ENCODE data around the gene AGAP1. TPM values are rescaled to one million over a fixed set of nuclear protein-coding genes. Genes with fewer than 3 reads are reported as not detected.

The AGAP1 gene
- total RNA-seq, 2 donors from 2014 or later: 32.8 to 34.7 TPM

- Histone ChIP-seq H3K27ac (ENCODE audit: low read depth, low read length) (no peak overlapping the region), H3K27me3 (ENCODE audit: control insufficient read depth, insufficient read depth, low read length, poor library complexity, severe bottlenecking) (no peaks in the 10 kb centered on the region), H3K9me3 (ENCODE audit: control insufficient read depth, low read length) (no peaks in the 10 kb centered on the region), H3K4me1 (ENCODE audit: control insufficient read depth, insufficient read depth, low read length) (no peaks in the 10 kb centered on the region), H3K4me3 (ENCODE audit: low read length) (no peak overlapping the region), H3K9ac (ENCODE audit: extremely low read depth, low read length, poor library complexity, severe bottlenecking) (no peak overlapping the region), H3K36me3 (ENCODE audit: control insufficient read depth, insufficient read depth, low read length) (no peaks in the 10 kb centered on the region)
- Mint-ChIP-seq H3K4me1 (no peaks in the 10 kb centered on the region), H3K36me3 (ENCODE audit: low read depth) (no peaks in the 10 kb centered on the region), H3K9me3 (peaks cover 12% of the 10 kb centered on the region), H3K27me3 (ENCODE audit: insufficient read depth) (no peaks in the 10 kb centered on the region), H3K4me3 (no peak overlapping the region), H3K27ac (no peak overlapping the region)
- no peak for DNase-seq
- WGBS, 2 experiments (ENCODE audit: insufficient coverage in 1 of 2, insufficient read length in 1 of 2): 87 to 88% methylated on average over 1 to 4 of the region's 4 CpGs
- TF ChIP-seq CTCF (conservative IDR thresholded peaks at IDR 0.05): no peak
These were observed 21.4 kb upstream of the AGAP1 start for GRCh38 chr2:235472443-235472842.

- no peaks in the 10 kb centered on the region for H3K36me3 Mint-ChIP-seq (ENCODE audit: low read depth)
- H3K4me3 Mint-ChIP-seq: no peak overlapping the region
- WGBS, 2 experiments (ENCODE audit: insufficient coverage in 1 of 2, insufficient read length in 1 of 2): 87 to 91% methylated on average over 5 to 6 of the region's 6 CpGs
- H3K9me3 Mint-ChIP-seq: peaks cover 12% of the 10 kb centered on the region
- no peak overlapping the region for H3K27ac Mint-ChIP-seq
- DNase-seq: no peak
- peaks cover 2% of the 10 kb centered on the region for H3K27me3 Mint-ChIP-seq (ENCODE audit: insufficient read depth)
- no peak overlapping the region for H3K9ac ChIP-seq (ENCODE audit: extremely low read depth, low read length, poor library complexity, severe bottlenecking)
- no peaks in the 10 kb centered on the region for H3K9me3 ChIP-seq (ENCODE audit: control insufficient read depth, low read length)
- H3K27ac ChIP-seq (ENCODE audit: low read depth, low read length): no peak overlapping the region
- H3K4me1 Mint-ChIP-seq: no peaks in the 10 kb centered on the region
- H3K4me1 ChIP-seq (ENCODE audit: control insufficient read depth, insufficient read depth, low read length): no peaks in the 10 kb centered on the region
- no peaks in the 10 kb centered on the region for H3K36me3 ChIP-seq (ENCODE audit: control insufficient read depth, insufficient read depth, low read length)
- H3K4me3 ChIP-seq (ENCODE audit: low read length): no peak overlapping the region
- TF ChIP-seq CTCF (conservative IDR thresholded peaks at IDR 0.05): no peak
- no peaks in the 10 kb centered on the region for H3K27me3 ChIP-seq (ENCODE audit: control insufficient read depth, insufficient read depth, low read length, poor library complexity, severe bottlenecking)
These were observed 15.2 kb upstream of the AGAP1 start for GRCh38 chr2:235478609-235479008.

GRCh38 chr2:235479604-235480003 is 14.2 kb upstream of the AGAP1 start:
- WGBS, 2 experiments (ENCODE audit: insufficient coverage in 1 of 2, insufficient read length in 1 of 2): 87 to 88% methylated on average over 9 to 11 of the region's 11 CpGs
- Mint-ChIP-seq H3K36me3 (ENCODE audit: low read depth) (no peaks in the 10 kb centered on the region), H3K27me3 (ENCODE audit: insufficient read depth) (peaks cover 2% of the 10 kb centered on the region), H3K27ac (no peak overlapping the region), H3K4me3 (no peak overlapping the region), H3K4me1 (no peaks in the 10 kb centered on the region), H3K9me3 (peaks cover 12% of the 10 kb centered on the region)
- Histone ChIP-seq H3K27me3 (ENCODE audit: control insufficient read depth, insufficient read depth, low read length, poor library complexity, severe bottlenecking) (no peaks in the 10 kb centered on the region), H3K36me3 (ENCODE audit: control insufficient read depth, insufficient read depth, low read length) (no peaks in the 10 kb centered on the region), H3K9ac (ENCODE audit: extremely low read depth, low read length, poor library complexity, severe bottlenecking) (no peak overlapping the region), H3K9me3 (ENCODE audit: control insufficient read depth, low read length) (no peaks in the 10 kb centered on the region), H3K4me3 (ENCODE audit: low read length) (no peak overlapping the region), H3K4me1 (ENCODE audit: control insufficient read depth, insufficient read depth, low read length) (no peaks in the 10 kb centered on the region), H3K27ac (ENCODE audit: low read depth, low read length) (no peak overlapping the region)
- no peak for DNase-seq
- no peak for TF ChIP-seq CTCF (conservative IDR thresholded peaks at IDR 0.05)

Data from endodermal cell (in vitro differentiated cells).